HepG2 (cell line): Measurements from ENCODE around the gene GMPPA.
A peak's percentile ranks its signal among the peaks of the same experiment; 100 is the strongest.

Experiments
- CTCF ChIP-seq: sonication (generic); formaldehyde crosslinking; IDR thresholded peaks from 2 replicates; pipeline ENCODE4 v1.5.0; 2020; ENCODE audit warnings: mild to moderate bottlenecking, missing genetic modification reagents, moderate library complexity
- DDIT3 ChIP-seq: sonication (generic); formaldehyde crosslinking; IDR thresholded peaks from 2 replicates; pipeline ENCODE4 v1.4.0; 2020; ENCODE audit warnings: mild to moderate bottlenecking, missing genetic modification reagents
- GABPA ChIP-seq, 2 experiments: IDR thresholded peaks; 2 replicates each; pipeline ENCODE4 v1.6.1; 2011 to 2016; ENCODE audit warnings: low read depth in 2 of 2, low read length in 1 of 2, missing biosample characterization in 1 of 2, missing genetic modification characterization in 1 of 2
- GPBP1L1 ChIP-seq: sonication (generic); formaldehyde crosslinking; IDR thresholded peaks from 2 replicates; pipeline ENCODE4 v1.5.0; 2020; ENCODE audit warnings: mild to moderate bottlenecking, missing genetic modification reagents
- RBM39 ChIP-seq: fragments of 200-400 bp; formaldehyde crosslinking; IDR thresholded peaks from one replicate; pipeline ENCODE4 v1.6.1; 2018; ENCODE audit warnings: antibody characterized with exemption, mild to moderate bottlenecking, low read depth, low read length; ENCODE audit not compliant: poor library complexity, severe bottlenecking
- REPIN1 ChIP-seq: sonication (generic); formaldehyde crosslinking; IDR thresholded peaks from 2 replicates; pipeline ENCODE4 v1.8.0; 2022; ENCODE audit warnings: missing genetic modification reagents, low read depth, mild to moderate bottlenecking, borderline replicate concordance
- SMC3 ChIP-seq: IDR thresholded peaks from 2 replicates; pipeline ENCODE4 v1.6.1; 2011; ENCODE audit warnings: low read length, improper control_type of control experiment
- SRSF1 ChIP-seq: fragments of 200-400 bp; formaldehyde crosslinking; optimal IDR thresholded peaks from 2 replicates; pipeline ENCODE3; 2017; ENCODE audit warnings: mild to moderate bottlenecking, low read depth, low read length, moderate library complexity
- SRY ChIP-seq: sonication (generic); formaldehyde crosslinking; IDR thresholded peaks from 2 replicates; pipeline ENCODE4 v1.8.0; 2022; ENCODE audit warnings: mild to moderate bottlenecking, missing genetic modification reagents
- XBP1 ChIP-seq: sonication (generic); formaldehyde crosslinking; IDR thresholded peaks from 2 replicates; pipeline ENCODE4 v1.5.0; 2020; ENCODE audit warnings: missing genetic modification reagents
- ZBTB37 ChIP-seq: sonication (generic); formaldehyde crosslinking; IDR thresholded peaks from 2 replicates; pipeline ENCODE4 v1.4.0; 2020; ENCODE audit warnings: mild to moderate bottlenecking, missing genetic modification reagents
- ZNF513 ChIP-seq: sonication (generic); formaldehyde crosslinking; conservative IDR thresholded peaks from 2 replicates; pipeline ENCODE4 v1.5.0; 2020; ENCODE audit warnings: missing genetic modification reagents
- ZNF792 ChIP-seq: IDR thresholded peaks from 2 replicates; pipeline ENCODE4 v1.6.1; 2016

GRCh38 chr2:219543596-219544358 is 45.1 kb downstream of the GMPPA start, which contains the start of the genes CHPF and TMEM198:
- TF ChIP-seq DDIT3 (no peak), CTCF (peak; percentile 31; the same call in 1 of the 2 replicates), ZNF792 (CRISPR knock-in tag) (peak; percentile 89), SRSF1 (peak; percentile 89), RBM39 (peak; percentile 93), GABPA (IDR thresholded peaks at IDR 0.05; ENCODE audit: low read depth, low read length) (no peak), GABPA (CRISPR knock-in tag; IDR thresholded peaks at IDR 0.05; ENCODE audit: low read depth) (peak; percentile 94), SRY (peak; percentile 87; the same call in 1 of the 2 replicates), ZNF513 (no peak), XBP1 (peak; percentile 91; the same call in 1 of the 2 replicates), SMC3 (no peak; the same call in 1 of the 2 replicates), REPIN1 (CRISPR knock-in tag) (peak; percentile 72; the same call in 1 of the 2 replicates), ZBTB37 (CRISPR knock-in tag) (0 out of 2 replicates have a peak, but pooled peaks have one; percentile 29), GPBP1L1 (CRISPR knock-in tag) (no peak)
